ENCODE results near the gene CRABP2.
A peak's percentile ranks its signal among the peaks of the same experiment; 100 is the strongest.

Gene CRABP2

GRCh38 chr1:156689035-156689952, 16.1 kb downstream of the CRABP2 start:
- DNase-seq = peak; percentile 88

- no peak for DNase-seq
Measured at GRCh38 chr1:156684227-156684782, 21.1 kb downstream of the CRABP2 start.

- DNase-seq = no peak
Measured at GRCh38 chr1:156682166-156682890, 23.1 kb downstream of the CRABP2 start.

- no peak for DNase-seq
Measured at GRCh38 chr1:156681196-156681960, 24.0 kb downstream of the CRABP2 start.

GRCh38 chr1:156680056-156680455, 25.3 kb downstream of the CRABP2 start:
- no peak for DNase-seq

GRCh38 chr1:156677616-156678596, 27.5 kb downstream of the CRABP2 start:
- peak; percentile 45 for DNase-seq

- no peak for DNase-seq
Measured at GRCh38 chr1:156676820-156677615, 28.4 kb downstream of the CRABP2 start, which contains the start of gene NES. NES (minus strand) TSS chr1:156677407; CDS start chr1:156677264, 143 bp downstream.

- DNase-seq = no peak
Measured at GRCh38 chr1:156676114-156676819, 29.1 kb downstream of the CRABP2 start.

- no peak for DNase-seq
Measured at GRCh38 chr1:156675210-156676113, 29.9 kb downstream of the CRABP2 start.

- no peak for DNase-seq
Measured at GRCh38 chr1:156673387-156674121, 31.8 kb downstream of the CRABP2 start.

GRCh38 chr1:156671804-156672203, 33.6 kb downstream of the CRABP2 start:
- no peak for DNase-seq

GRCh38 chr1:156670791-156671190, 34.6 kb downstream of the CRABP2 start:
- DNase-seq = no peak

- DNase-seq = no peak
Measured at GRCh38 chr1:156670359-156670758, 35.0 kb downstream of the CRABP2 start.

GRCh38 chr1:156669794-156670193, 35.6 kb downstream of the CRABP2 start:
- no peak for DNase-seq

GRCh38 chr1:156668801-156669637, 36.4 kb downstream of the CRABP2 start:
- no peak for DNase-seq

GRCh38 chr1:156667968-156668709, 37.2 kb downstream of the CRABP2 start:
- no peak for DNase-seq

- DNase-seq = no peak
Measured at GRCh38 chr1:156667610-156667967, 37.8 kb downstream of the CRABP2 start.

Data from DMS79 (cell line).